ENCODE results near the gene CACNA2D3. TPM values are rescaled to one million over a fixed set of nuclear protein-coding genes. Genes with fewer than 3 reads are reported as not detected.

CACNA2D3 gene
- total RNA-seq, 1 donor from 2014 or later, result 3.6 TPM

- Histone ChIP-seq H3K27ac (no peak overlapping the region), H3K27me3 (ENCODE audit: low read depth) (no peaks in the 10 kb centered on the region), H3K36me3 (no peaks in the 10 kb centered on the region), H3K4me3 (no peak overlapping the region), H3K9me3 (peaks cover 13% of the 10 kb centered on the region), H3K4me1 (no peaks in the 10 kb centered on the region)
- no peak for ATAC-seq
- DNase-seq, result no peak
- intact Hi-C loops (cut with DNase I), result no loop called here
- no peak for TF ChIP-seq CTCF (IDR thresholded peaks at IDR 0.05)
These were observed 710.5 kb downstream of the CACNA2D3 start for GRCh38 chr3:54832876-54833275.

- no peaks in the 10 kb centered on the region for H3K27me3 ChIP-seq (ENCODE audit: low read depth)
- H3K9me3 ChIP-seq, result peaks cover 6% of the 10 kb centered on the region
- DNase-seq (no peak), ATAC-seq (no peak)
- intact Hi-C loops (cut with DNase I), result no loop called here
- no peak overlapping the region for H3K27ac ChIP-seq
- no peaks in the 10 kb centered on the region for H3K4me1 ChIP-seq
- no peaks in the 10 kb centered on the region for H3K36me3 ChIP-seq
- TF ChIP-seq CTCF (IDR thresholded peaks at IDR 0.05), result no peak
- no peak overlapping the region for H3K4me3 ChIP-seq
These were observed 713.3 kb downstream of the CACNA2D3 start for GRCh38 chr3:54835701-54836100.

- Histone ChIP-seq H3K9me3 (no peaks in the 10 kb centered on the region), H3K27ac (no peak overlapping the region), H3K36me3 (no peaks in the 10 kb centered on the region), H3K4me1 (no peaks in the 10 kb centered on the region), H3K4me3 (no peak overlapping the region), H3K27me3 (ENCODE audit: low read depth) (no peaks in the 10 kb centered on the region)
- intact Hi-C loops (cut with DNase I), result no loop called here
- no peak for TF ChIP-seq CTCF (IDR thresholded peaks at IDR 0.05)
- DNase-seq, result no peak
- ATAC-seq, result no peak
These were observed 714.5 kb downstream of the CACNA2D3 start for GRCh38 chr3:54836871-54837270.

- ATAC-seq, result no peak
- no peak for TF ChIP-seq CTCF (IDR thresholded peaks at IDR 0.05)
- H3K36me3 ChIP-seq, result no peaks in the 10 kb centered on the region
- DNase-seq, result no peak
- no peaks in the 10 kb centered on the region for H3K27me3 ChIP-seq (ENCODE audit: low read depth)
- no peak overlapping the region for H3K27ac ChIP-seq
- intact Hi-C loops (cut with DNase I), result no loop called here
- H3K4me3 ChIP-seq, result no peak overlapping the region
- no peaks in the 10 kb centered on the region for H3K9me3 ChIP-seq
- no peaks in the 10 kb centered on the region for H3K4me1 ChIP-seq
These were observed 715.6 kb downstream of the CACNA2D3 start for GRCh38 chr3:54837964-54838363.

- no peaks in the 10 kb centered on the region for H3K27me3 ChIP-seq (ENCODE audit: low read depth)
- TF ChIP-seq CTCF (IDR thresholded peaks at IDR 0.05), result no peak
- H3K27ac ChIP-seq, result no peak overlapping the region
- DNase-seq (no peak), ATAC-seq (no peak)
- no peaks in the 10 kb centered on the region for H3K36me3 ChIP-seq
- no peaks in the 10 kb centered on the region for H3K4me1 ChIP-seq
- H3K4me3 ChIP-seq, result no peak overlapping the region
- intact Hi-C loops (cut with DNase I), result no loop called here
- H3K9me3 ChIP-seq, result no peaks in the 10 kb centered on the region
These were observed 719.1 kb downstream of the CACNA2D3 start for GRCh38 chr3:54841471-54841870.

- TF ChIP-seq CTCF (IDR thresholded peaks at IDR 0.05), result no peak
- H3K36me3 ChIP-seq, result no peaks in the 10 kb centered on the region
- no peaks in the 10 kb centered on the region for H3K4me1 ChIP-seq
- no peak for ATAC-seq
- H3K4me3 ChIP-seq, result no peak overlapping the region
- H3K27ac ChIP-seq, result no peak overlapping the region
- no peaks in the 10 kb centered on the region for H3K9me3 ChIP-seq
- intact Hi-C loops (cut with DNase I), result no loop called here
- no peak for DNase-seq
- H3K27me3 ChIP-seq (ENCODE audit: low read depth), result no peaks in the 10 kb centered on the region
These were observed 721.0 kb downstream of the CACNA2D3 start for GRCh38 chr3:54843352-54843751.
